Left lung (tissue), 14 donors: ENCODE results near the gene TKTL2. TPM values are rescaled to one million over a fixed set of nuclear protein-coding genes. Genes with fewer than 3 reads are reported as not detected.

Source experiments
- ATAC-seq: fragments of 200-7000 bp; cut with Tn5 transposase; one replicate; pipeline ENCODE4 v1.9.1; 2020; ENCODE audit warnings: moderate library complexity
- DNase-seq, 4 donors: peaks; one replicate each; pipeline ENCODE4 v3.0.0-alpha.2; 2013 to 2020
- H3K27ac ChIP-seq, 2 donors: fragments of 200-600 bp; sonication (generic) in 1 of 2; one replicate each; pipeline versions ENCODE4 v1.5.0 to v1.8.0; 2020 to 2021
- H3K27me3 ChIP-seq, 2 donors: fragments of 200-600 bp; sonication (generic) in 1 of 2; one replicate each; pipeline versions ENCODE4 v1.5.0 to v1.8.0; 2020 to 2021
- H3K36me3 ChIP-seq, 2 donors: fragments of 200-600 bp; sonication (generic) in 1 of 2; one replicate each; pipeline versions ENCODE4 v1.5.0 to v1.8.0; 2020 to 2021
- H3K4me1 ChIP-seq, 2 donors: fragments of 200-600 bp; one replicate each; pipeline ENCODE4 v1.8.0; 2021
- H3K4me3 ChIP-seq, 2 donors: fragments of 200-600 bp; sonication (generic) in 1 of 2; one replicate each; pipeline versions ENCODE4 v1.5.0 to v1.8.0; 2020 to 2021; ENCODE audit warnings: mild to moderate bottlenecking in 1 of 2
- H3K9me3 ChIP-seq, 2 donors: fragments of 200-600 bp; sonication (generic) in 1 of 2; one replicate each; pipeline versions ENCODE4 v1.5.0 to v1.8.0; 2020 to 2021
- intact Hi-C, 2 donors: fragments of 100-400 bp; cut with DNase I; formaldehyde crosslinking; loops; one replicate each; pipeline versions ENCODE4 v1.11.2 to v1.14.2; 2022
- long read RNA-seq, 12 donors: library from polyadenylated mRNA in 2 of 12; unstranded in 2 of 12; transcript quantifications; one replicate each; pipeline ENCODE4 v2.0.0 and lab custom pipeline, GENCODE V29; 2019 to 2026
- polyA plus RNA-seq, 6 donors: library from polyadenylated mRNA; unstranded; fragments of 120-200 nt; gene quantifications; one replicate each; pipeline ENCODE4 v1.2.1, GENCODE V29; 2013; ENCODE audit not compliant: insufficient read length in 6 of 6
- total RNA-seq, 2 donors: library from RNA; stranded (reverse); fragmentation: NEBNext Ultra II Directional; extraction: Animal tissue kit (Norgen Biotek cat#: 25700); gene quantifications; one replicate each; pipeline ENCODE4 v1.2.1, GENCODE V29; 2021
- TF ChIP-seq, protein P1 (sequence below), 2 donors: fragments of 200-600 bp; sonication (generic) in 1 of 2; IDR thresholded peaks; one replicate each; pipeline versions ENCODE4 v1.5.0 to v1.8.0; 2021; ENCODE audit warnings: antibody characterized with exemption in 2 of 2
- donor health status: DM: no; HTN: yes; CAD: no.
- donor health status: DM: no; HTN: no; CAD: no.

TKTL2 gene, protein sequence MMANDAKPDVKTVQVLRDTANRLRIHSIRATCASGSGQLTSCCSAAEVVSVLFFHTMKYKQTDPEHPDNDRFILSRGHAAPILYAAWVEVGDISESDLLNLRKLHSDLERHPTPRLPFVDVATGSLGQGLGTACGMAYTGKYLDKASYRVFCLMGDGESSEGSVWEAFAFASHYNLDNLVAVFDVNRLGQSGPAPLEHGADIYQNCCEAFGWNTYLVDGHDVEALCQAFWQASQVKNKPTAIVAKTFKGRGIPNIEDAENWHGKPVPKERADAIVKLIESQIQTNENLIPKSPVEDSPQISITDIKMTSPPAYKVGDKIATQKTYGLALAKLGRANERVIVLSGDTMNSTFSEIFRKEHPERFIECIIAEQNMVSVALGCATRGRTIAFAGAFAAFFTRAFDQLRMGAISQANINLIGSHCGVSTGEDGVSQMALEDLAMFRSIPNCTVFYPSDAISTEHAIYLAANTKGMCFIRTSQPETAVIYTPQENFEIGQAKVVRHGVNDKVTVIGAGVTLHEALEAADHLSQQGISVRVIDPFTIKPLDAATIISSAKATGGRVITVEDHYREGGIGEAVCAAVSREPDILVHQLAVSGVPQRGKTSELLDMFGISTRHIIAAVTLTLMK
- total RNA-seq (not detected), polyA plus RNA-seq (under 1 TPM in 1 of 6 donors, not detected in 5; 0.06 TPM)
- long read RNA-seq, donor 1 = 0 reads
- long read RNA-seq, donor 2 = 0 reads
- long read RNA-seq, donor 3 = 0 reads
- long read RNA-seq, donor 4 = 0 reads
- long read RNA-seq, donor 5 = 0 reads
- long read RNA-seq, donor 6 = 0 reads
- long read RNA-seq, donor 7 = 0 reads
- long read RNA-seq, donor 8 = 0 reads
- long read RNA-seq, donor 9 = 0 reads
- long read RNA-seq, donor 10 = 0 reads
- long read RNA-seq, donor 11, partial matches to known transcripts = 0 of 2 reads
- long read RNA-seq, donor 11, other reads (novel, unspliced or antisense) = 0 of 2 reads
- long read RNA-seq, donor 12 = 0 reads

- Histone ChIP-seq H3K4me3 (no peak within 1 kb of the TSS), H3K27me3 (no peaks in the 10 kb centered on the region), H3K9me3 (no peaks in the 10 kb centered on the region), H3K27ac (no peak within 1 kb of the TSS), H3K36me3 (no peaks in the 10 kb centered on the region), H3K4me1 (peaks cover 0 to 3% of the 10 kb centered on the region in 2 donors)
- DNase-seq (peak in 1 of 4 donors; percentile 65), ATAC-seq (no peak)
- intact Hi-C loops = no loop called here
- TF ChIP-seq, protein P1, sequence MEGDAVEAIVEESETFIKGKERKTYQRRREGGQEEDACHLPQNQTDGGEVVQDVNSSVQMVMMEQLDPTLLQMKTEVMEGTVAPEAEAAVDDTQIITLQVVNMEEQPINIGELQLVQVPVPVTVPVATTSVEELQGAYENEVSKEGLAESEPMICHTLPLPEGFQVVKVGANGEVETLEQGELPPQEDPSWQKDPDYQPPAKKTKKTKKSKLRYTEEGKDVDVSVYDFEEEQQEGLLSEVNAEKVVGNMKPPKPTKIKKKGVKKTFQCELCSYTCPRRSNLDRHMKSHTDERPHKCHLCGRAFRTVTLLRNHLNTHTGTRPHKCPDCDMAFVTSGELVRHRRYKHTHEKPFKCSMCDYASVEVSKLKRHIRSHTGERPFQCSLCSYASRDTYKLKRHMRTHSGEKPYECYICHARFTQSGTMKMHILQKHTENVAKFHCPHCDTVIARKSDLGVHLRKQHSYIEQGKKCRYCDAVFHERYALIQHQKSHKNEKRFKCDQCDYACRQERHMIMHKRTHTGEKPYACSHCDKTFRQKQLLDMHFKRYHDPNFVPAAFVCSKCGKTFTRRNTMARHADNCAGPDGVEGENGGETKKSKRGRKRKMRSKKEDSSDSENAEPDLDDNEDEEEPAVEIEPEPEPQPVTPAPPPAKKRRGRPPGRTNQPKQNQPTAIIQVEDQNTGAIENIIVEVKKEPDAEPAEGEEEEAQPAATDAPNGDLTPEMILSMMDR (IDR thresholded peaks at IDR 0.05) = no peak
Measured at GRCh38 chr4:163473576-163473975, at the start of gene TKTL2. Gene TKTL2 (minus strand): TSS chr4:163473754. CDS start chr4:163473734, 20 bp downstream.

DNA sequence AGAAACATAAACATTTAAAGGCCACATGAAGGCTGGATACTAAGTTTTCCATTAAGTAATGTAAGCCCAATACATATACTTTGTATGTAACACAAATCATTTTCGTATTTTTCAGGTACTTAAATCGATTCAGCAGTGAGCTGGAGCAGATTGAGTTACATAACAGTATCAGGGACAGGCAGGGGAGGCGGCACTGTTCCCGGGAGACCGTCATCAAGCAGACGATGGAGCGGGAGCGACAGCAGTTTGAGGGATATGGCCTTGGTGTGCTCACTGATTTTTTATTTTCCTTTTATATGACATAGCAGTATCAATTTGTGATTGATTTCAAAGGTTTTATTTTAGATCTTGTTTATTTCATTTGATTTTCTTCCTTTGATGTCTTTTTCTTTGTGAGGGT, 41.6 kb upstream of the TKTL2 start:
- no peaks in the 10 kb centered on the region for H3K9me3 ChIP-seq
- H3K4me1 ChIP-seq = no peaks in the 10 kb centered on the region
- TF ChIP-seq, protein P1 (IDR thresholded peaks at IDR 0.05) = no peak
- no peaks in the 10 kb centered on the region for H3K27me3 ChIP-seq
- no peak overlapping the region for H3K27ac ChIP-seq
- H3K36me3 ChIP-seq = peaks cover 0 to 77% of the 10 kb centered on the region in 2 donors
- intact Hi-C loops = no loop called here
- H3K4me3 ChIP-seq = no peak overlapping the region
- ATAC-seq (no peak), DNase-seq (no peak)

DNA sequence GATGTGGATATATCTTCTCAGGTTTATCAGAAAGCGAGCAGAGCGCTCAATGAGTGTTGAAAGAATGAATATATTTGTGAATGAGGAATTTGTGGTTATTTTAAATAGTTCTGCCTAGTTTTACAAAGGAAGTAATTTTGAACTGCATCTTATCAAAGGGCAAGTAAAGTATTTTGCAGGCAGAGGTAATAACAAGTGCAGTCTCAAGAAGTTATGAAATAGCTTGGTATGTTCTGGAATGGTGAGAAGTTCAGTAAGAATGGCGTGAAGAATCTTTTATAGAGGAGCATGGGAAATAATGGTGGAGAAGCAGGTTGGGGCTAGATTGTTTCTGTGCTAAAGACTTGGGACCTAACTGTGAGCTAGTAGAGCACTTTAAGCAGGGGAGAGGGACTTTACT, 31.8 kb upstream of the TKTL2 start:
- Histone ChIP-seq H3K27ac (no peak overlapping the region), H3K27me3 (no peaks in the 10 kb centered on the region), H3K36me3 (peaks cover 0 to 25% of the 10 kb centered on the region in 2 donors), H3K4me1 (peaks cover 0 to 14% of the 10 kb centered on the region in 2 donors), H3K4me3 (no peak overlapping the region), H3K9me3 (no peaks in the 10 kb centered on the region)
- TF ChIP-seq, protein P1 (IDR thresholded peaks at IDR 0.05) = no peak
- DNase-seq = no peak
- intact Hi-C loops = no loop called here
- ATAC-seq = peak; percentile 74

GRCh38 chr4:163500586-163500985, 27.0 kb upstream of the TKTL2 start:
- Histone ChIP-seq H3K4me1 (peaks cover 0 to 36% of the 10 kb centered on the region in 2 donors), H3K36me3 (no peaks in the 10 kb centered on the region), H3K4me3 (no peak overlapping the region), H3K27ac (no peak overlapping the region), H3K27me3 (no peaks in the 10 kb centered on the region), H3K9me3 (no peaks in the 10 kb centered on the region)
- ATAC-seq (no peak), DNase-seq (no peak)
- TF ChIP-seq, protein P1 (IDR thresholded peaks at IDR 0.05) = no peak
- intact Hi-C loops = no loop called here

- peak overlapping the region in 1 of 2 donors; percentile 64 for H3K4me3 ChIP-seq
- no peak for DNase-seq
- ATAC-seq = no peak
- intact Hi-C loops = no loop called here
- TF ChIP-seq, protein P1 (IDR thresholded peaks at IDR 0.05) = no peak
- no peaks in the 10 kb centered on the region for H3K9me3 ChIP-seq
- peaks cover 0 to 34% of the 10 kb centered on the region in 2 donors for H3K4me1 ChIP-seq
- H3K27ac ChIP-seq = no peak overlapping the region
- no peaks in the 10 kb centered on the region for H3K36me3 ChIP-seq
- no peaks in the 10 kb centered on the region for H3K27me3 ChIP-seq
Measured at GRCh38 chr4:163495900-163496299, 22.3 kb upstream of the TKTL2 start.
